K562 (cell line): ENCODE data around the gene DOCK4. TPM values are rescaled to one million over a fixed set of nuclear protein-coding genes. Genes with fewer than 3 reads are reported as not detected.

ENCODE experiments used
- ATAC-seq: fragments of 200-7000 bp; cut with Tn5 transposase; 3 replicates; pipeline ENCODE4 v1.9.1; 2020; ENCODE audit warnings: moderate library complexity
- BruUV-seq: library from RNA; stranded (reverse); fragments of 400-500 nt; replicated peaks from 2 replicates; lab custom pipeline; 2021; lab: Mats Ljungman, UMichigan
- CTCF ChIA-PET: fragments of 300-600 bp; formaldehyde crosslinking; extraction: SDS; loops from one replicate; lab custom pipeline; 2021; ENCODE audit warnings: low intra/inter-chr PET ratio; lab: Yijun Ruan, JAX
- POLR2A ChIA-PET: fragments of 300-600, 350-650 bp; sonication (Branson Sonifier 250); formaldehyde crosslinking; extraction: SDS; loops from one replicate; lab custom pipeline; 2021; ENCODE audit warnings: antibody characterized with exemption, inconsistent platforms; lab: Yijun Ruan, JAX
- DNase-seq, 4 experiments: peaks; one replicate each; pipeline versions ENCODE4 v3.0.0 to v3.0.0-alpha.2; 2011 to 2018; ENCODE audit warnings: low spot score in 3 of 4, mixed read lengths in 3 of 4; ENCODE audit errors: extremely low read depth in 1 of 4
- FAIRE-seq: peaks from 2 replicates; lab custom pipeline; 2011; peaks lifted over from hg19 to GRCh38; lab: Jason Lieb, UNC
- H2AFZ ChIP-seq: 2 replicates; pipeline ENCODE4 v1.6.0; 2011; ENCODE audit warnings: low read depth, low read length, control low read depth, inconsistent platforms
- H3K27ac ChIP-seq: fragments of 200-600 bp; 3 replicates; pipeline ENCODE4 v1.8.0; 2011; ENCODE audit warnings: low read depth, mild to moderate bottlenecking, control low read depth, inconsistent platforms, low read length, moderate library complexity, mixed read lengths; ENCODE audit errors: extremely low read depth
- H3K27me3 ChIP-seq, 2 experiments: fragments of 300-600 bp in 1 of 2; 2 replicates in 1 of 2; 3 replicates in 1 of 2; pipeline versions ENCODE4 v1.6.0 to v1.8.0; 2011; ENCODE audit warnings: inconsistent platforms in 2 of 2, low read length in 2 of 2, mild to moderate bottlenecking in 1 of 2, mixed read lengths in 1 of 2, moderate library complexity in 1 of 2; ENCODE audit not compliant: control insufficient read depth in 2 of 2, insufficient read depth in 2 of 2
- H3K36me3 ChIP-seq: fragments of 300-600 bp; 3 replicates; pipeline ENCODE4 v1.8.0; 2011; ENCODE audit warnings: mild to moderate bottlenecking, low read length, inconsistent platforms; ENCODE audit not compliant: control insufficient read depth, insufficient read depth
- H3K4me1 ChIP-seq, 2 experiments: fragments of 200-600 bp in 1 of 2; replicated peaks in 1 of 2; 2 replicates in 1 of 2; 3 replicates in 1 of 2; pipeline versions ENCODE4 v1.5.1 to v1.8.0; 2011; ENCODE audit warnings: inconsistent platforms in 2 of 2, low read length in 2 of 2, mild to moderate bottlenecking in 1 of 2, mixed read lengths in 1 of 2, moderate library complexity in 1 of 2; ENCODE audit not compliant: control insufficient read depth in 2 of 2, insufficient read depth in 2 of 2
- H3K4me2 ChIP-seq: 2 replicates; pipeline ENCODE4 v1.6.1; 2011; ENCODE audit warnings: low read length, control low read depth, inconsistent platforms, mixed read lengths; ENCODE audit not compliant: insufficient read depth
- H3K4me3 ChIP-seq: fragments of 200-600 bp; sonication (generic), shearing (Covaris generic); 2 replicates; pipeline ENCODE4 v1.5.1; 2016; ENCODE audit warnings: control low read depth, inconsistent platforms
- H3K79me2 ChIP-seq: fragments of 200-600 bp; 3 replicates; pipeline ENCODE4 v1.8.0; 2011; ENCODE audit warnings: low read length, inconsistent platforms; ENCODE audit not compliant: control insufficient read depth, insufficient read depth
- H3K9ac ChIP-seq, 2 experiments: 2 replicates each; pipeline versions ENCODE4 v1.6.0 to v1.6.1; 2011; ENCODE audit warnings: low read depth in 2 of 2, low read length in 2 of 2, control low read depth in 1 of 2, inconsistent platforms in 1 of 2, mild to moderate bottlenecking in 1 of 2, mixed read lengths in 1 of 2; ENCODE audit not compliant: insufficient read depth in 1 of 2
- H3K9me1 ChIP-seq: one replicate; pipeline ENCODE4 v1.6.0; 2011; ENCODE audit warnings: inconsistent platforms, mild to moderate bottlenecking, low read length, moderate library complexity; ENCODE audit not compliant: control insufficient read depth, insufficient read depth
- H3K9me3 ChIP-seq: replicated peaks from 2 replicates; pipeline ENCODE4 v1.5.1; 2011; ENCODE audit warnings: low read depth, low read length, inconsistent platforms; ENCODE audit not compliant: control insufficient read depth, insufficient read depth
- H4K20me1 ChIP-seq: replicated peaks from 2 replicates; pipeline ENCODE4 v1.6.1; 2011; ENCODE audit warnings: low read length, inconsistent platforms, mixed read lengths; ENCODE audit not compliant: control insufficient read depth, insufficient read depth
- ARID2 ChIP-seq: fragments of 450-650 bp; IDR thresholded peaks from 2 replicates; pipeline ENCODE4 v1.6.1; 2017; ENCODE audit warnings: antibody characterized with exemption, mild to moderate bottlenecking
- JUN ChIP-seq, 2 experiments: sonication (generic) in 1 of 2; formaldehyde crosslinking in 1 of 2; IDR thresholded peaks; 2 replicates each; pipeline versions ENCODE4 v1.6.1 to v1.8.0; 2012 to 2022; ENCODE audit warnings: borderline replicate concordance in 2 of 2, mild to moderate bottlenecking in 2 of 2, improper control_type of control experiment in 1 of 2, low read depth in 1 of 2, low read length in 1 of 2, missing genetic modification reagents in 1 of 2
- MAFG ChIP-seq: fragments of 450-650 bp; conservative IDR thresholded peaks from 2 replicates; pipeline ENCODE4 v1.6.1; 2016; ENCODE audit warnings: missing genetic modification characterization, missing compliant biosample characterization
- ZBTB34 ChIP-seq: fragments of 250-450 bp; sonication (Bioruptor Pico); IDR thresholded peaks from 2 replicates; pipeline ENCODE4 v1.8.0; 2021; ENCODE audit warnings: mild to moderate bottlenecking, moderate library complexity
- ZC3H11A ChIP-seq: IDR thresholded peaks from 2 replicates; pipeline ENCODE4 v1.6.1; 2012; ENCODE audit warnings: low read depth, low read length, improper control_type of control experiment
- ZNF124 ChIP-seq: sonication (generic); formaldehyde crosslinking; IDR thresholded peaks from 2 replicates; pipeline ENCODE4 v1.8.1; 2022; ENCODE audit warnings: missing genetic modification reagents
- ZNF146 ChIP-seq: IDR thresholded peaks from one replicate; pipeline ENCODE4 v1.6.1; 2018; ENCODE audit warnings: missing compliant biosample characterization; ENCODE audit not compliant: unreplicated experiment
- WGBS: fragments of 100-300 bp; shearing (Covaris generic); methylation state at CpG from one replicate; pipeline ENCODE4 v1.1.6; 2016; ENCODE audit warnings: low coverage, mixed read lengths; ENCODE audit not compliant: insufficient coverage; ENCODE audit errors: missing lambda C conversion rate; 5-methylcytosine and 5-hydroxymethylcytosine counted together
- in situ Hi-C: fragments of 300-500 bp; cut with MboI; formaldehyde crosslinking; loops from 4 replicates; pipeline ENCODE4 v1.15.0; 2018; ENCODE audit warnings: inconsistent platforms, mixed read lengths
- intact Hi-C: fragments of 100-400 bp; cut with micrococcal nuclease; formaldehyde crosslinking; loops from 2 replicates; pipeline ENCODE4 v1.14.2; 2022
- polyA plus RNA-seq, 8 experiments: library from polyadenylated mRNA; depleted of rRNA in 4 of 8; stranded (reverse) in 5 of 8; unstranded in 3 of 8; fragments of >200 nt; fragmentation: Nextera tagmentation in 2 of 8; fragmentation: Illumina TruSeq in 1 of 8; extraction: Ambion mirVana in 2 of 8; extraction: Trizol in 1 of 8; gene quantifications; 2 replicates each; pipeline versions ENCODE4 v1.2.1 to v1.2.3, GENCODE V29; 2011 to 2014; ENCODE audit warnings: inconsistent platforms in 1 of 8, missing spikeins in 1 of 8
- total RNA-seq, 7 experiments: library from RNA; depleted of rRNA in 6 of 7; stranded (reverse); fragments of >200 nt in 6 of 7; fragmentation: Illumina TruSeq in 2 of 7; extraction: Trizol in 2 of 7; gene quantifications; 2 replicates each; pipeline versions ENCODE4 v1.2.1 to v1.2.3, GENCODE V29; 2011 to 2021; ENCODE audit warnings: low replicate concordance in 1 of 7

DOCK4 gene
- total and polyA plus RNA-seq, 9 of the 15 experiments (the other 6 are each of a cell fraction or from before 2014, with no cell fraction given), result 0.42 to 5.7 (median 2.3) TPM

- CTCF ChIA-PET, result interaction anchor here (0.6 kb wide), 1 partner anchor 340 kb away, joined by 3 read pairs; no protein-coding TSS in a partner anchor
- no peak for FAIRE-seq
- no peak for TF ChIP-seq MAFG (tag)
- TF ChIP-seq JUN (IDR thresholded peaks at IDR 0.05; ENCODE audit: borderline replicate concordance, low read depth, low read length), result no peak
- TF ChIP-seq JUN (CRISPR knock-in tag; IDR thresholded peaks at IDR 0.05; ENCODE audit: borderline replicate concordance), result no peak
- TF ChIP-seq ARID2, result no peak
- no peak for TF ChIP-seq ZBTB34 (CRISPR knock-in tag)
- TF ChIP-seq ZC3H11A, result no peak
- no peak for TF ChIP-seq ZNF124 (CRISPR knock-in tag)
- no peak for TF ChIP-seq ZNF146 (CRISPR knock-in tag)
- TF ChIP-seq, all 486 proteins: peak for 0
- Histone ChIP-seq H3K4me2 (no peak overlapping the region), H2AFZ (no peak overlapping the region), H3K27me3 (peaks cover 0 to 9% of the 10 kb centered on the region in 2 experiments; a peak in 2 of 5 replicates), H3K36me3 (no peaks in the 10 kb centered on the region), H3K9me1 (no peaks in the 10 kb centered on the region), H4K20me1 (no peaks in the 10 kb centered on the region), H3K9me3 (no peaks in the 10 kb centered on the region), H3K4me3 (no peak overlapping the region), H3K27ac (no peak overlapping the region), H3K9ac (no peak overlapping the region), H3K4me1 (no peaks in the 10 kb centered on the region), H3K79me2 (no peaks in the 10 kb centered on the region)
- no peak for ATAC-seq
- intact Hi-C loops (no loop called here), in situ Hi-C loops (no loop called here)
- under 1% methylated on average over 7 of the region's 7 CpGs for WGBS
- no peak for DNase-seq
- POLR2A ChIA-PET, result no interaction called here
- BruUV-seq, result no TSS peak
These were observed 123.9 kb downstream of the DOCK4 start for GRCh38 chr7:112082306-112082705.
